Gastrocnemius medialis (tissue), 4 donors: ENCODE data around the gene INPP5F.

Experiments
- CTCF ChIP-seq, 5 experiments: fragments of 450-650 bp in 3 of 5; fragments of 200-600 bp in 2 of 5; sonication (generic) in 2 of 5; IDR thresholded peaks in 4 of 5; conservative IDR thresholded peaks in 1 of 5; 1 replicate in 4 of 5; 2 replicates in 1 of 5; pipeline ENCODE4 v1.5.1; 2016 to 2019; ENCODE audit warnings: antibody characterized with exemption in 5 of 5, mild to moderate bottlenecking in 3 of 5, moderate library complexity in 3 of 5
- POLR2A ChIP-seq, 2 donors: fragments of 450-650 bp; IDR thresholded peaks; one replicate each; pipeline ENCODE4 v1.6.1; 2017; ENCODE audit warnings: antibody characterized with exemption in 2 of 2, mild to moderate bottlenecking in 2 of 2, moderate library complexity in 2 of 2

GRCh38 chr10:119777686-119778085, 51.8 kb downstream of the INPP5F start:
- TF ChIP-seq CTCF (IDR thresholded peaks at IDR 0.05 in 4 of 5, conservative IDR thresholded peaks at IDR 0.05 in 1 of 5) (no peak), POLR2A (IDR thresholded peaks at IDR 0.05) (no peak)
